ENCODE results near the gene PHF2. TPM values are rescaled to one million over a fixed set of nuclear protein-coding genes. Genes with fewer than 3 reads are reported as not detected.
A peak's percentile ranks its signal among the peaks of the same experiment; 100 is the strongest.

PHF2 gene
- total and polyA plus RNA-seq, 4 donors, result 10.3 to 32.4 (median 27.9) TPM

DNA sequence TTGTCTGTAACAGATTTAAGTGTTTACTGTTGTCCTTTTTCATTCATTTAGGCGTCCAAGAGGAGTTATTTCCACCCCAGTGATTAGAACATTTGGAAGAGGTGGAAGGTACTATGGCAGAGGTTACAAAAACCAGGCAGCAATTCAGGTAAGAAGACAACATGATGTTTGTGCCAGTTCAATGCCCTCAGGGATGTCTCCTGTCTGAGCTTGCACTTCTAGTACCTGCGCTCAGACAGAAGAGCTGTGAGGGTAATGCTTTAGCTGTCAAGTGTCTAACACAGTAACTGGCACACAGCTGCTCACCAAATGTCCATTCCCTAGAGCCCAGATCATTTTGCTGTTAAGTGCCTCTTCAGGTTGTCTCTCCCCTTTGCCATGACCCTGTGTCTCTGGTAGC lies 14.2 kb upstream of the PHF2 start:
- intact Hi-C loops (cut with DNase I), result loop anchor here (10.0 kb wide), 1 partner anchor 397 kb away; no protein-coding TSS in a partner anchor
- no peaks in the 10 kb centered on the region for H3K27me3 ChIP-seq (ENCODE audit: control insufficient read depth in 1 of 2, insufficient read depth in 2 of 2, low read length in 1 of 2)
- H3K4me1 ChIP-seq (ENCODE audit: control insufficient read depth in 1 of 2, insufficient read depth in 2 of 2, low read length in 2 of 2), result no peaks in the 10 kb centered on the region
- no peak overlapping the region for H3K27ac ChIP-seq (ENCODE audit: low read depth in 1 of 2, low read length in 2 of 2)
- DNase-seq (no peak), ATAC-seq (ENCODE audit: low FRiP score) (no peak)
- H3K9me3 ChIP-seq (ENCODE audit: control insufficient read depth, low read length), result no peaks in the 10 kb centered on the region
- 94 to 98% methylated on average over 2 of the region's 2 CpGs for WGBS, 2 donors
- H3K4me3 ChIP-seq (ENCODE audit: low read length in 2 of 2), result no peak overlapping the region
- peaks cover 4 to 17% of the 10 kb centered on the region in 2 donors for H3K36me3 ChIP-seq (ENCODE audit: control insufficient read depth in 1 of 2, insufficient read depth in 2 of 2, low read length in 1 of 2)

DNA sequence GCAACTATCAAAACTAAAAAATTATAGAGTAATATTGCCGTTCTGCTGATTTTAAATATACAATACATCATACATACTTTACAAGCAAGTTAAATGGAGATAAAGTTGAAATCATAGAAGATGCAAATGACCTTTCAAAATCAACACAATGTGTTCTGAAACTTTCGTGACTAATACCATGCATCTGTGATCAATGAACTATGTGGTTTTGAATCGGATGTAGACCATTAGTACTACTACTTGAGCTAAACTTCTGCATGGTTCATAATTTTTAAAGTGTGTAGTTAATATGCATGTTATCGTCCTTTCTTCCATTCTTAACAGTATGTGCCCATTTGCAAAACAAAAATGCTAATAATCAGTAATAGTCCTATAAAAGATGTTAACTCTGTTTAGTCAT lies 11.3 kb upstream of the PHF2 start:
- Histone ChIP-seq H3K4me1 (ENCODE audit: control insufficient read depth in 1 of 2, insufficient read depth in 2 of 2, low read length in 2 of 2) (no peaks in the 10 kb centered on the region), H3K4me3 (ENCODE audit: low read length in 2 of 2) (no peak overlapping the region), H3K36me3 (ENCODE audit: control insufficient read depth in 1 of 2, insufficient read depth in 2 of 2, low read length in 1 of 2) (peaks cover 4 to 6% of the 10 kb centered on the region in 2 donors), H3K27me3 (ENCODE audit: control insufficient read depth in 1 of 2, insufficient read depth in 2 of 2, low read length in 1 of 2) (no peaks in the 10 kb centered on the region), H3K27ac (ENCODE audit: low read depth in 1 of 2, low read length in 2 of 2) (no peak overlapping the region), H3K9me3 (ENCODE audit: control insufficient read depth, low read length) (no peaks in the 10 kb centered on the region)
- intact Hi-C loops (cut with DNase I), result loop anchor here (5.0 to 10.0 kb wide), 2 partner anchors 113 to 400 kb away; partner anchors contain the start of genes FAM120A (in 1 of the 2) and FAM120AOS (in 1 of the 2)
- no peak for ATAC-seq (ENCODE audit: low FRiP score)
- 86 to 87% methylated on average over 4 of the region's 4 CpGs for WGBS, 2 donors
- DNase-seq, result no peak

DNA sequence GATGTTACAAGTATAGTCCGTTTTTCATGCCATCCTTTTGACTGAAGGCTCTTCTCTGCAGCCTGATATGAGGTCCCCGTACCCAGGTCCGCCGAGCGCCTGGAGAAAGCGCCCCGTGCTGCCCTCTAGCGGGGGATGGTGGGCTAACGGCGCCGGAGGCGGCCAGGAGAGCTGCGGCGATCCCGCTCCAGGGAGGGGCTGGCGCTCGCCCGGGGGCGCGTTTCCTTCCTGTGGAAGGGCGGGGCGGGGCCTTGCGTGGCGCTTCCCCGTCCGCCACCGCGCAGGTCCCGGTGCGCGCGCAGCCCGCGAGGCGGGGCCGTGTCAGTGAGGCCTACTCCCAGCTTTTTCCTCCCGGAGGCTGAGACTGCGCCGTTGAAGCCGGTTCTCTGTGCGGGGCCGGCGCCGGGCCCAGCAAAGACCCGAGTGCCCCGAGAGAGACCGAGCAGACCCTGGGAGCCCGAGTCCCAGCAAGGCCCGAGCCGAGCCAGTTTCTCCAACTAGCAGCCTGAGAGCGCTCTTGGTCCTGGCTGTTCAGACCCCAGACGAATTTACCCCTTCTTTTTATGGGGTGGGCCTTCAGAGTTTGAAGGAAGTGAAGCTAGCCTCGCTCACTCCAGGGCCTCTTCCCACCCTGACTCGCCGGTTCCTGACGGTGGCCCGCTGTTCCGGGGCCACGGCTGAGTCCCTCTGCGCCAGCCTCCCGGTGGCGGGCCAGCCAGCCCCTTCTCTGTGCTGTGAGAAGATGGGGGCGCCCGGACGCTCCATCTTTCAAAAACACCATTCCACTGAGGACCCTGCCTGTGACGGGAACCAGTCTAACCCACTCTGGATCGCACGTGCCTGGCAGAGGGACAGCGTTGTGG lies 9.7 kb upstream of the PHF2 start:
- Histone ChIP-seq H3K36me3 (ENCODE audit: control insufficient read depth in 1 of 2, insufficient read depth in 2 of 2, low read length in 1 of 2) (peaks cover 4 to 6% of the 10 kb centered on the region in 2 donors), H3K4me3 (ENCODE audit: low read length in 2 of 2) (peak overlapping the region; percentile 37 to 56), H3K4me1 (ENCODE audit: control insufficient read depth in 1 of 2, insufficient read depth in 2 of 2, low read length in 2 of 2) (no peaks in the 10 kb centered on the region), H3K27me3 (ENCODE audit: control insufficient read depth in 1 of 2, insufficient read depth in 2 of 2, low read length in 1 of 2) (no peaks in the 10 kb centered on the region), H3K27ac (ENCODE audit: low read depth in 1 of 2, low read length in 2 of 2) (peak overlapping the region; percentile 64 to 83), H3K9me3 (ENCODE audit: control insufficient read depth, low read length) (no peaks in the 10 kb centered on the region)
- DNase-seq, result peak; percentile 99 to 100
- WGBS, 2 donors, result 1% methylated on average over 65 to 69 of the region's 69 CpGs
- intact Hi-C loops (cut with DNase I), result loop anchor here (1.0 to 10.0 kb wide), 3 partner anchors 114 to 402 kb away; partner anchors contain the start of genes FAM120A (in 1 of the 2) and FAM120AOS (in 1 of the 2)
- peak; percentile 100 for ATAC-seq (ENCODE audit: low FRiP score)

DNA sequence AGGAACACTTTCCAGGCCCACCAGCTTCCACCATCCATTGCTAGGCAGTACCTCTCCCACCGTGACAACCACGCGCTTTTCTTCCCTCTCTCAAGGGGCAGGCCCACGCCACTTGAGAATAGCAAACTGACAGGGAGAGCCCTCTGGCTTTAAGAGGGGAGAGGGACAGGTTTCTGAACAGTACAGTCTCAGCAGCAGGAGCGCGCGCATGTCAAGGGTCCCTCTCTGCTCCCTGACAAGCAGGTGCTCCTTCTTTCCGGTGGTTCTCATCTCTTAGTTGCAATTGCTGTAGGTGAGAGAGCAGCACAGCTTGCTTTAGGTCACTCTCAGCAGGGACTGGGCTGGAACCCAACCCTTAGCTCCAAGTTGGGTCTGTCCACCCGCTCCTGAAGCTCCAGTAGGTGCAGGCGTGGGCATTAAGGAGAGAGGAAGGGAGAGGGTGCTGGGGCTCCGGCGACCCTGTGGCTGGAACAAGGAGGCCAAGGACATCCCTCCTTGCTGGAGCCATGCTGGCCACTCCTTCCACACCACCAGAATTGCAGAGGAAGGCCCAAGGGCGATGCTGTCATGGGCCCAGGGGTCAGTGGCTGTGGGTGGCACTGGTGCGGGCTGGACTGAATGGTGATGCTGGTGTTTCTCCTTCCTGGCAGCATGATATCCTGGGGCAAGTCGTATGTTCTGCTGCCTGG lies 9.0 kb upstream of the PHF2 start:
- H3K36me3 ChIP-seq (ENCODE audit: control insufficient read depth in 1 of 2, insufficient read depth in 2 of 2, low read length in 1 of 2), result peaks cover 3 to 4% of the 10 kb centered on the region in 2 donors
- DNase-seq (no peak), ATAC-seq (ENCODE audit: low FRiP score) (no peak)
- no peaks in the 10 kb centered on the region for H3K27me3 ChIP-seq (ENCODE audit: control insufficient read depth in 1 of 2, insufficient read depth in 2 of 2, low read length in 1 of 2)
- H3K4me3 ChIP-seq (ENCODE audit: low read length in 2 of 2), result peak overlapping the region; percentile 37 to 56
- no peaks in the 10 kb centered on the region for H3K9me3 ChIP-seq (ENCODE audit: control insufficient read depth, low read length)
- intact Hi-C loops (cut with DNase I), result loop anchor here (5.0 to 10.0 kb wide), 2 partner anchors 115 to 403 kb away; partner anchors contain the start of genes FAM120A (in 1 of the 2) and FAM120AOS (in 1 of the 2)
- H3K4me1 ChIP-seq (ENCODE audit: control insufficient read depth in 1 of 2, insufficient read depth in 2 of 2, low read length in 2 of 2), result no peaks in the 10 kb centered on the region
- 53 to 54% methylated on average over 15 of the region's 15 CpGs for WGBS, 2 donors
- peak overlapping the region; percentile 64 to 83 for H3K27ac ChIP-seq (ENCODE audit: low read depth in 1 of 2, low read length in 2 of 2)

DNA sequence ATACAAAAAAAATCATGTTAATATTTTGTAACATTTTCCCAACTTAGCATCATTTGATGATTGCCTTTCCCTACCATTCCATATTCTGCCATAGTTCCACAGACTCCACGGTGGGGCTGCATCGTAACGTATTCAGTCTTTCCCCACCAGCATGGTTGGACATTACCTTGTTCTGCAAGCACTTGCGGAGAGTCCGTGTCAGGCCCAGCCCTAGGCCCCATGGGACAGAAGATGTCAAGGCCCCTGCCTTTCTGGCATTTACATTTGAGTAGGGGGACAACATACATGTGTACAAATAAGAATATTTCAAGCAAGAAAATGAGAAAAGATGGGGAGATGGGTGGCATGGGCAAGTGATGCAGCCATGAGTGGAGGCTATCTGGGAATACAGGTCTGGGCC lies 8.2 kb upstream of the PHF2 start:
- H3K4me3 ChIP-seq (ENCODE audit: low read length in 2 of 2), result no peak overlapping the region
- ATAC-seq (ENCODE audit: low FRiP score), result no peak
- DNase-seq, result no peak
- intact Hi-C loops (cut with DNase I), result loop anchor here (5.0 to 10.0 kb wide), 2 partner anchors 116 to 403 kb away; partner anchors contain the start of genes FAM120A (in 1 of the 2) and FAM120AOS (in 1 of the 2)
- 92 to 94% methylated on average over 5 of the region's 5 CpGs for WGBS, 2 donors
- H3K9me3 ChIP-seq (ENCODE audit: control insufficient read depth, low read length), result no peaks in the 10 kb centered on the region
- H3K27ac ChIP-seq (ENCODE audit: low read depth in 1 of 2, low read length in 2 of 2), result no peak overlapping the region
- no peaks in the 10 kb centered on the region for H3K27me3 ChIP-seq (ENCODE audit: control insufficient read depth in 1 of 2, insufficient read depth in 2 of 2, low read length in 1 of 2)
- no peaks in the 10 kb centered on the region for H3K4me1 ChIP-seq (ENCODE audit: control insufficient read depth in 1 of 2, insufficient read depth in 2 of 2, low read length in 2 of 2)
- H3K36me3 ChIP-seq (ENCODE audit: control insufficient read depth in 1 of 2, insufficient read depth in 2 of 2, low read length in 1 of 2), result peaks cover 2 to 3% of the 10 kb centered on the region in 2 donors

DNA sequence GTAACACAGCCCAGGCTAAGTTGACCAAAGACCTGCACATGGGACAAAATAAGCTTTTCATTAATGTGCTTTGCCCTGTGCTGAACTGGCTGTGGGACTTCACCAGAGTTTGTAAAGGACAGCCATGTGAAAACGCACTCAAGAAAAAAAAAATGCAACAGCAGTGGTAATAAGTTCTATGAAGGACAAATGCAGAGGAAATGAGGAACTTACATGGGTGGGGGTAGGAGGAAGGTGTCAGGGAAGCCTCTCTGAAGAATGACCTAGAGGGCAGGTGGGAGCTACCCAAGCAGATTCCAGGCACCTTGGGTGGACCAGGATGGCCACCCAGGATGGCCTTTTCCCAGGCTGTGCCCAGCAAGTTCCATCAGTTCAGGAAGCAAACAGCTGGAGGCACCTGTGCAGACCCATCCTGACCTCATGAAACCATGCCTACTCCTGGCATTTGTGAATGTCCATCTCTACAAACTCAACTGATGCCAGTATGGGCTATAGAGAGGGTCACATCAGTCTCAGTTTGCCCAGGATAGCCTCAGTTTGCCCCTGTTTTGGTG lies 6.7 kb upstream of the PHF2 start:
- no peak overlapping the region for H3K4me3 ChIP-seq (ENCODE audit: low read length in 2 of 2)
- ATAC-seq (ENCODE audit: low FRiP score) (no peak), DNase-seq (no peak)
- H3K27ac ChIP-seq (ENCODE audit: low read depth in 1 of 2, low read length in 2 of 2), result no peak overlapping the region
- intact Hi-C loops (cut with DNase I), result loop anchor here (5.0 to 10.0 kb wide), 3 partner anchors 117 to 435 kb away; partner anchors contain the start of genes FAM120A (in 1 of the 2), FAM120AOS (in 1 of the 2) and NINJ1 (in 1 of the 2)
- H3K36me3 ChIP-seq (ENCODE audit: control insufficient read depth in 1 of 2, insufficient read depth in 2 of 2, low read length in 1 of 2), result no peaks in the 10 kb centered on the region
- H3K9me3 ChIP-seq (ENCODE audit: control insufficient read depth, low read length), result no peaks in the 10 kb centered on the region
- H3K4me1 ChIP-seq (ENCODE audit: control insufficient read depth in 1 of 2, insufficient read depth in 2 of 2, low read length in 2 of 2), result no peaks in the 10 kb centered on the region
- WGBS, 2 donors, result 84% methylated on average over 1 of the region's 1 CpG
- H3K27me3 ChIP-seq (ENCODE audit: control insufficient read depth in 1 of 2, insufficient read depth in 2 of 2, low read length in 1 of 2), result no peaks in the 10 kb centered on the region

DNA sequence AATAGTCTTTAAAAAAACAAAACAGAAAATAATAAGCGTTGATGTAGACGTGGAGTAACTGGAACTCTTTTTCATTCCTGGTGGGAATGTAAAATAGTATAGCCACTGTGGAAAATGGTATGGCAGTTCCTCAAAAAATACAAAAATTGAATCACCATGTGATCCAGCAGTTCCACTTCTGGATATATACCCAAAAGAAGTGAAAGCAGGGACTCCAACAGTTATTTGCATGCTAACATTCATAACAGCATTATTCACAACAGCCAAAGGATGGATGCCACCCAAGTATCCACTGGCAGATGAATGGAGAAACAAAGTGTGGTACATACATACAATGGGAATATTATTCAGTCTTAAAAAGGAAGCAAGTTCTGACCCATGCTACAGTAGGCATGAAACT lies 4.2 kb upstream of the PHF2 start:
- ATAC-seq (ENCODE audit: low FRiP score) (no peak), DNase-seq (no peak)
- no peak overlapping the region for H3K27ac ChIP-seq (ENCODE audit: low read depth in 1 of 2, low read length in 2 of 2)
- no peaks in the 10 kb centered on the region for H3K36me3 ChIP-seq (ENCODE audit: control insufficient read depth in 1 of 2, insufficient read depth in 2 of 2, low read length in 1 of 2)
- no peaks in the 10 kb centered on the region for H3K27me3 ChIP-seq (ENCODE audit: control insufficient read depth in 1 of 2, insufficient read depth in 2 of 2, low read length in 1 of 2)
- 62 to 70% methylated on average over 2 of the region's 2 CpGs for WGBS, 2 donors
- no peak overlapping the region for H3K4me3 ChIP-seq (ENCODE audit: low read length in 2 of 2)
- H3K9me3 ChIP-seq (ENCODE audit: control insufficient read depth, low read length), result no peaks in the 10 kb centered on the region
- intact Hi-C loops (cut with DNase I), result loop anchor here in 1 of 2 donors (10.0 kb wide), 1 partner anchor 437 kb away; the partner anchor contains the start of gene NINJ1
- H3K4me1 ChIP-seq (ENCODE audit: control insufficient read depth in 1 of 2, insufficient read depth in 2 of 2, low read length in 2 of 2), result no peaks in the 10 kb centered on the region

All from aorta (tissue), 5 donors.